Endometrium (tissue), 2 donors: ENCODE measurements around the gene BCAS3.

ENCODE experiments used
- FAIRE-seq: peaks from 2 replicates; lab custom pipeline; 2012; peaks lifted over from hg19 to GRCh38; lab: Jason Lieb, UNC
- donor health status: control.
- donor health status: control.

BCAS3 gene

DNA sequence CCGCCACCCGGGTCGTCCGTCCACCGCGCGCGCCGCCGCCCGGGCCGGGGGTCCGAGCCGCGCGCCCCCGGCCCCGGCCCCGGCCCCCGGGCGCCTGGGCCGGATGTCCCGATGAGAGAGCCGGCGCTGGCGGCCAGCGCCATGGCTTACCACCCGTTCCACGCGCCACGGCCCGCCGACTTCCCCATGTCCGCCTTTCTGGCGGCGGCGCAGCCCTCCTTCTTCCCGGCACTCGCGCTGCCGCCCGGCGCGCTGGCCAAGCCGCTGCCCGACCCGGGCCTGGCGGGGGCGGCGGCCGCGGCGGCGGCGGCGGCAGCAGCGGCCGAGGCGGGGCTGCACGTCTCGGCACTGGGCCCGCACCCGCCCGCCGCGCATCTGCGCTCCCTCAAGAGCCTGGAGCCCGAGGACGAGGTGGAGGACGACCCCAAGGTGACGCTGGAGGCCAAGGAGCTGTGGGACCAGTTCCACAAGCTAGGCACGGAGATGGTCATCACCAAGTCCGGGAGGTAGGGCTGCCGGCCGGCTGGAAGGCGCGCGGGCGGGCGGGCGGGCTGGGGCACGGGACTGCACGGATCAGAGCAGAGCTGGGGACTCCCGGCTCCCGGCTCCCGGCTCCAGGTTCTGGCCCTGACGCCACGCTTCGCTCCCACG is 722.5 kb downstream of the BCAS3 start:
- no peak for FAIRE-seq

GRCh38 chr17:61400717-61401388 is 723.2 kb downstream of the BCAS3 start:
- FAIRE-seq = no peak

DNA sequence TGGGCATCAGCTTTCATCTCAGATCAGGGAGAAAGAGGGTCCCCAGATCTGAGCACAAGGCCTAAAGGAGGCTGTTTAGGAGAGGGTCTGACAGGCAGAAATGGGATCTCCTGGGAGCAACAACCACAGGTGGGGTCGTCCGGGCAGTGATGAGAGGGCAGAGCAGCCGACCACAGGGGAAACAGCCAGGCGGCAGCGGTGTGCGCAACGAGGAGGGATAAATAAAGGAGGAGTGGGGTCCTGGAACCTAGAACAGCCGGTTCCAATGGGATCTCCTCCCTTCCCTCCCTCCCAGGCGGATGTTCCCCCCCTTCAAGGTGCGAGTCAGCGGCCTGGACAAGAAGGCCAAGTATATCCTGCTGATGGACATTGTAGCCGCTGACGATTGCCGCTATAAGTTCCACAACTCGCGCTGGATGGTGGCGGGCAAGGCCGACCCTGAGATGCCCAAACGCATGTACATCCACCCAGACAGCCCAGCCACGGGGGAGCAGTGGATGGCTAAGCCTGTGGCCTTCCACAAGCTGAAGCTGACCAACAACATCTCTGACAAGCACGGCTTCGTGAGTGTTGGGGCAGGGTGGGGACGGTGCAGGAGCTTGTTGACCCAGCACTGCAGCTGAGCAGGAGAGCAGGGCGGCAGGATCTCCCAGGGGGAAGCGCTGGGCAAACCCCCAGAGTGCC is 723.9 kb downstream of the BCAS3 start:
- no peak for FAIRE-seq

- FAIRE-seq = no peak
Observed at GRCh38 chr17:61402073-61402541, 724.5 kb downstream of the BCAS3 start.

- FAIRE-seq = no peak
Observed at GRCh38 chr17:61402978-61403800, 725.5 kb downstream of the BCAS3 start.

DNA sequence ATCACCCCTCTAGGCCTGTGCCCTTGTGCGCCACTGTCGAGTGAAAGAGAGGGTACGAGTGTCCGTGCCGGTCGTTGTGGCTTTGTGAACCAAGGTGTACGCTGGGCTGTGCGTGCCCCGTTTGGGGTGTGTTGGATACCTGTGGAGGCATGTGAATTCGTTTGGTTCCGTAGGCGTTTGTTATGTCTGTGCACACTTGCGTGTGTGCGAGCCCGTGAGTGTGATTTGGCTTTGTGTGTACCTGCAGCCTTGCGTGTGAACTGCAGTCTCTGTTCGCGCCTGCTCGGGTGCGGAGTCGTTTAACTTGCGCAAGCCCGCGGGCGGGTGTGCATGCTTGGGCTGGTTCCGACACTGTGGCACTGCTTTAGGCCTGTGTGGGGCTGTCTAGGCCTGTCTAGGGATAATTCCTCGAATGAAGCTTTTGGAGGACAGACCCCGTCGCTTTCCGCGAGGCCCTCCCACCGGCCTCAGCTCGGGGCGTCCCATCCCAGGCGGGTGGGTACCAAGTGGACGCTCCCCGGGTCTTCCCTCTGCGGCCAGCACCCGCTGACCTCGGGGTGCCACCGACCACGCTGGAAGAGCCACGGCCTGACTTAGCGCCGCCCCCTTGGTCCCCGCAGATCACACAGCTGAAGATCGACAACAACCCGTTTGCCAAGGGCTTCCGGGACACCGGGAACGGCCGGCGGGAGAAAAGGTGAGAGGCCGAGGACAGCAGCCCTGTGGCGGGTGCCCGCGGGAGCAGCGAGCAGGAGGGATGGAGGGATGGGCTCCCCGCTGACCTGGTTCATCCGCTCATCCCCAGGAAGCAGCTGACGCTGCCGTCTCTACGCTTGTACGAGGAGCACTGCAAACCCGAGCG is 726.4 kb downstream of the BCAS3 start:
- FAIRE-seq = no peak

GRCh38 chr17:61404663-61404912 is 726.9 kb downstream of the BCAS3 start:
- FAIRE-seq = no peak

GRCh38 chr17:61404913-61405685 is 727.4 kb downstream of the BCAS3 start:
- no peak for FAIRE-seq

DNA sequence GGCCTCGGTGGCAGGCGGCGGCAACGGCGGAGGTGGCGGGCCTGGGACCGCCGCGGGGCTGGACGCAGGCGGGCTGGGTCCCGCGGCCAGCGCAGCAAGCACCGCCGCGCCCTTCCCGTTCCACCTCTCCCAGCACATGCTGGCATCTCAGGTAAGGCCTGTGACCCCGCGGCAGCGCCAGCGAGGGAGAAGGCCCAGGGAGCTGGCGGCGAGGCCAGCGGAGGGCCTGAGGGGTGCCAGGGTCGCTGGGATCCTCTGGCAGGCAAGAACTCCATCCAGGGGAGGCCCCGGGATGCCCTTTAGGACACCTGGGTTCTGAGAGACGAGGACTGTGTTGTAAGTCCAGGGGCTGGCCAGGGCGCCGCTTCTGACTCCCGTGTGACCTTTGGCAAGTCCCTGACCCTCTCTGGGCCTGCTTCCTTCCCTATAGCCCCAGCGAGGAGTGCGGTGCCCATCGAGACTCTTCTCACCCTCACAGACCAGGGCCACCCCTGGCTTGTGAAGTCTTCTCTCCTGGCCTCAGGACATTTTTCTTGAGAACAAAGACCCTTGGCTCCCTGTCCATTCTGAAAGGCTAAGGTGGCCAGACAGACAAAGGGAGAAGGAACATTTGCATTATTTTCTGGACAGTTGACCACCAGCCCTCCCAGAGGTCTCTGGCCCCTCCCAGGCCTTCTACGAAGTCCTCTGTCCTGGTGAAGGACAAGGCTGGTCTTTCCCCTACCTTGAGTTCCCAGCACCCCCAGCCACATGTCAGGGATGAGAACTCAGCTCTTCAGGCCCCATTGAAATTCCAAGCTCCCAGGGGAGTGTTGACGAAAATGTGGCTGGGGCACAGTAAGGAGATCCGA is 728.3 kb downstream of the BCAS3 start:
- no peak for FAIRE-seq

DNA sequence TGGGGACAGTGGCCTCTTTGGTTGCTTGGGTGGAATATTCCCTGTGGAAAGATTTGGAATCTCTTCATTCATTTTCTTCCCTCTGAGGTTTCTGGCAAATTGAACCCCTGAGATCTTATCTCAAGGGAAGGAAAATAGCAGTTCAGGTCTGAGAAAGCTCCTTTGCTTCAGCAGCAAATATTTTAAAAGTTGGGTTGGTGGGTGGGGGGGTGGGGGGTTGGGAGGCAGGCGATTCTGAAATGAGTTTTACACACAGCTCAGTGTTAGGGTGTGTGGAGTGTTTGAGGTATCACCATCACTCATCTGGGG is 728.8 kb downstream of the BCAS3 start:
- FAIRE-seq = no peak

DNA sequence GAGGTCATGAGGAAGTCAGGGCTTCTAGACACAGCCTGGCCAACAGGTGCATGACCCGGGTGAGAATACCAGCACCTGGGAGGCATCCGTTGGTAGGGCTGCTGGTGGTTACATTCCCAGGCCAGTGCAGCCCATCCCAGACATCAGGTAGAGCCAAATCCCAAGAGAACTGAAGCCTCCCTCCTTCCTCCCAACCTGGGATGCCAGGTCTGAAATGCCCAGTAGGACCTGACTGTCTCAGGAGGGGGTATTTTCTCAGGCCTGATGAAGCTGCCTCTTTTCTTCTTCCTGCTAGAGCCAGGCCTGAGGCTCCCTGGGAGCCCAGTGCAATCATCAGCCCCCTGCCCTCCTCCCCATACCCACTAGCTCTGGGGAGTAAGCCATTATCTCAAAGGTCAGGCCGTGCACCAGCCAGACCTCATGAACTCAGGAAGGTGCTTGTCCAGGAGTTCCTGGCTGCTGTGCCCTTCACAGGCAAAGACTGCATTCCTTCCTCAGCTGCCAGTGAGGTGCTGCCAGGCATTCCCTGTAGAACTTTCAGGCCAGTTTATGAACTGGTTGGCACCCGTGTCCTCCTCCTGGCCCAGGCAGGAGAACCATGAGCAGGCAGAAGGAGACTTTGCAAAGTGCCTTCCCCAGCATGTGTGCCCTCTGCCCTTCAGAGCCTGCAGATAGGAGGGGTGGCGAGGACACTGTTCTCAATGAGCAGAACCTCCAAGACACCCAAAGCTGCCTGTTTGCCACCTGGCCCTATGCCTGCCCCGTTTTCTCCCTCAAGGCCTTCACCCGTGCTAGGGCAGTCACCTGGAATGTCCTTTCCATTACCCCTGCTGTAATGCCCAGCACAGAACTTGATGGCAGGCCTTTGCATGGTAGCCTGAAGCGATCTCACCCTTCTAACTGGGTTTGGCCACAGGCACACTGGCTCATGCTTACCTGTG is 729.6 kb downstream of the BCAS3 start:
- no peak for FAIRE-seq

DNA sequence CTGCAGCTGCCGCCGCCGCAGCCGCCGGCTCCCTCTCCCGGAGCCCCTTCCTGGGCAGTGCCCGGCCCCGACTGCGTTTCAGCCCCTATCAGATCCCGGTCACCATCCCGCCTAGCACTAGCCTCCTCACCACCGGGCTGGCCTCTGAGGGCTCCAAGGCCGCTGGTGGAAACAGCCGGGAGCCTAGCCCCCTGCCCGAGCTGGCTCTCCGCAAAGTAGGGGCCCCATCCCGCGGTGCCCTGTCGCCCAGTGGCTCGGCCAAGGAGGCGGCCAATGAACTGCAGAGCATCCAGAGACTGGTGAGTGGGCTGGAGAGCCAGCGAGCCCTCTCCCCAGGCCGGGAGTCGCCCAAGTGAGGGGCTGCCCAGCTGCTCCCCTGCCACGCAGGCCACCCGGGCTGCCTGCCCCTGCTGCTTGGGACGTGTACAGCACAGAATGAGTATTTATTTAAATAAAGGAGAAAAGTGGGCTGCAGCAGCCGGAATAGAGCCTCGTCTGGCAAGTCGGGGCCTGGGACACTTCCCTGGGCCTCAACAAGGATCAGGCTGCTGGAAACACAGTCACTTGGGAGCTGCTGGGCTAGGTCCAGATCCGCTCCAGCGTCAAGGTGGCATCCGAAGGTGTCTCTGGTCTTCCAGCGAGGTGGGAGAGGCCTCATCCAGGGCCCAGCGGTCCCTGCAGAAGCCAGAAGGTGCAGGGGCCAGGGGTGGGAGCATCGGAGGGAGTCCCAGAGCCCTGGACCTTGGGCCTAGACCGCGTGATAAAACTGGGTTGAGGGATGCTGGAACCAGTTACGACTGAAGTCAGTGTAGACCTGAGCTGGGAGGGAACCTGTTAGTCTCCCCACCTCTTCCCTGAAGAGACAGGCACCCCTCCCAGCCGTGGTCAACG is 730.7 kb downstream of the BCAS3 start:
- FAIRE-seq = no peak

- no peak for FAIRE-seq
Observed at GRCh38 chr17:61409301-61410112, 731.9 kb downstream of the BCAS3 start.

DNA sequence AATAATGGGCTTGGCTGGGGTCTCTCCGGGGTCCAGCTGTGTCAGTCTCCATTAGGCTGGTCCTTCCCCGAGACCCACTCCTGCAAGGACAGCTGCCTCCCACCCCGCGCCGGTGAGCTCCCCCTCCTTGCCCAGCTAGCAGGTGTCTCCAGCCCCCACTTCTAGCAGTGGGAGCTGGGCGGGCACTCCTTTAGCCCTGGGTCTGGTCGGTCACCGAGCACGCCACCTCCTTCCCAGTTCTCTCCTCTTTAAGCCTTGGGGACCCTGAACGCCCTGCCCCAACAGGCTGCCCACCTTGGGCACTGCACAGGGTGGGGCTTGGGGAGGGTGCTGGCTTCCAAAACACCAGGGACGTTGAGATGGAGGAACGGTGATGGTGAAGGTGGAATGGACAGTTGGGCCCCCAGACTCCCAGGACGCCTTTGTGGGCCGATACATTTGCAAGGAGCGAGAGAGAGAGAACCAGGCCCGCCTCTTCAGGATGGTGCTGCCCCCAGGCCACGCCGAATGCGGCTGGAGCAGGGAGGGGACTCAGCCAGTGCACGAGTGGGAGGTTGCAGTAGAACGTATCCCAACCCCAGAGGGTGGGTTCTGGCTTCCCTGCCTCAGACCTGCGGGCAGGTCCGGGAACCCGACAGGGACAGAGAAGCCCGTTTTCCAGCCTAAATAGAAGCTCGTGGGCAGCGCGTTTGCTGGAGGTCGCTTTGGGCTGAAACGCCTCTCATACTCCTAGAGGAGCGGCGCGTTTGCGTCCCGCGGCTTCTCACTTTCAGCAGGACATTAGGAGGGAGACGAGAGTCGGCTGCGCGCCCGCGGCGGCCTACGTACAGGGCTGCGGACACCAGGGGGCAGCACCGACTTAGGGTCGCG is 732.7 kb downstream of the BCAS3 start:
- FAIRE-seq = no peak

DNA sequence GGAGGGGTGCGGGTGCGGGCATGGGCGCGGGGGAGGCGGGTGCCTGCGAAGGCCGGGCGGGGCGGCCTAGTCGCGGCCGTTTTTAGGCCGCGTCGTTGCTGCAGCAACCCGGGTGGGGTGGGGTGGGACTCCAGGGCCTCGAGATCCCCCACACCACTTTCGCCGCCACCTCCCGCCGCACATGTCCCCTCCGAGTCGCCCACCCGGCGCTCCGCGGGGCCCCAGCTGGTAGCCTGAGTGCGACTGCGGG is 733.3 kb downstream of the BCAS3 start:
- FAIRE-seq = no peak
